Panc1 (cell line): Measurements from ENCODE around the gene LIX1L. TPM values are rescaled to one million over a fixed set of nuclear protein-coding genes. Genes with fewer than 3 reads are reported as not detected.

Experiments used
- ATAC-seq: fragments of 200-7000 bp; cut with Tn5 transposase; 2 replicates; pipeline ENCODE4 v1.9.1; 2020; ENCODE audit warnings: mild to moderate bottlenecking, moderate library complexity
- BruUV-seq: library from RNA; stranded (reverse); fragments of 400-500 nt; replicated peaks from 2 replicates; lab custom pipeline; 2021; lab: Mats Ljungman, UMichigan
- CTCF ChIA-PET: fragments of 300-600 bp; sonication (Branson Sonifier 250); formaldehyde crosslinking; loops from one replicate; lab custom pipeline; 2022; ENCODE audit warnings: antibody characterized with exemption; lab: Charles Lee
- POLR2A ChIA-PET: fragments of 300-600 bp; sonication (Branson Sonifier 250); formaldehyde crosslinking; loops from one replicate; lab custom pipeline; 2022; ENCODE audit warnings: antibody characterized with exemption; lab: Charles Lee
- DNase-seq: peaks from one replicate; pipeline ENCODE4 v3.0.0-alpha.2; 2010; ENCODE audit warnings: low read depth, low spot score
- H3K27ac ChIP-seq: 2 replicates; pipeline ENCODE4 v1.5.1; 2011; ENCODE audit warnings: mild to moderate bottlenecking, low read length, inconsistent platforms
- H3K27me3 ChIP-seq: fragments of 200-500 bp; sonication (Bioruptor generic); 2 replicates; pipeline ENCODE4 v1.6.0; 2014; ENCODE audit warnings: low read length, inconsistent platforms; ENCODE audit not compliant: control insufficient read depth, insufficient read depth
- H3K36me3 ChIP-seq: fragments of 200-500 bp; sonication (Bioruptor generic); 2 replicates; pipeline ENCODE4 v1.5.1; 2014; ENCODE audit warnings: inconsistent platforms, mild to moderate bottlenecking, low read length, moderate library complexity; ENCODE audit not compliant: control insufficient read depth, insufficient read depth
- H3K4me1 ChIP-seq: 2 replicates; pipeline ENCODE4 v1.5.1; 2011; ENCODE audit warnings: inconsistent platforms, mild to moderate bottlenecking, low read length, moderate library complexity; ENCODE audit not compliant: control insufficient read depth, insufficient read depth
- H3K4me3 ChIP-seq, 2 experiments: 2 replicates each; pipeline ENCODE4 v1.5.1; 2011 to 2012; ENCODE audit warnings: low read depth in 2 of 2, low read length in 2 of 2, mild to moderate bottlenecking in 2 of 2, inconsistent platforms in 1 of 2, moderate library complexity in 1 of 2
- H3K9me3 ChIP-seq: fragments of 200-500 bp; sonication (Bioruptor generic); 2 replicates; pipeline ENCODE4 v1.5.1; 2014; ENCODE audit warnings: low read depth, mild to moderate bottlenecking, inconsistent platforms, low read length, moderate library complexity; ENCODE audit not compliant: control insufficient read depth, insufficient read depth
- POLR2AphosphoS5 ChIP-seq: IDR thresholded peaks from 2 replicates; pipeline ENCODE4 v1.6.1; 2012; ENCODE audit warnings: mild to moderate bottlenecking, low read depth, low read length, moderate library complexity
- REST ChIP-seq, 2 experiments: IDR thresholded peaks; 2 replicates each; pipeline ENCODE4 v1.6.1; 2011 to 2012; ENCODE audit warnings: low read depth in 2 of 2, control low read depth in 1 of 2, low read length in 1 of 2, mild to moderate bottlenecking in 1 of 2, moderate library complexity in 1 of 2; ENCODE audit not compliant: insufficient read depth in 1 of 2
- SIN3A ChIP-seq: IDR thresholded peaks from 2 replicates; pipeline ENCODE4 v1.6.1; 2012; ENCODE audit warnings: low read depth, mild to moderate bottlenecking, low read length, moderate library complexity, borderline replicate concordance; ENCODE audit not compliant: insufficient read depth
- TCF7L2 ChIP-seq: IDR thresholded peaks from 2 replicates; pipeline ENCODE4 v1.6.1; 2011; ENCODE audit warnings: mild to moderate bottlenecking, low read depth, low read length, inconsistent platforms
- in situ Hi-C: cut with HindIII; loops from 2 replicates; pipeline ENCODE4 v1.10.0; 2016; ENCODE audit warnings: low sequenced_read_pairs, low pct_unique_long_range_greater_than_20kb
- intact Hi-C: fragments of 100-400 bp; cut with micrococcal nuclease; formaldehyde crosslinking; loops from one replicate; pipeline ENCODE4 v1.10.0; 2022; ENCODE audit not compliant: unreplicated experiment
- total RNA-seq: library from RNA; stranded (reverse); gene quantifications from one replicate; pipeline ENCODE4 v1.2.1, GENCODE V29; 2021; ENCODE audit not compliant: unreplicated experiment
- TF ChIP-seq, protein P1 (sequence below): fragments of 450-650 bp; IDR thresholded peaks from 2 replicates; pipeline ENCODE4 v1.5.1; 2017; ENCODE audit warnings: mild to moderate bottlenecking

The LIX1L gene
- total RNA-seq, 1 experiment from 2014 or later = 23.3 TPM

DNA sequence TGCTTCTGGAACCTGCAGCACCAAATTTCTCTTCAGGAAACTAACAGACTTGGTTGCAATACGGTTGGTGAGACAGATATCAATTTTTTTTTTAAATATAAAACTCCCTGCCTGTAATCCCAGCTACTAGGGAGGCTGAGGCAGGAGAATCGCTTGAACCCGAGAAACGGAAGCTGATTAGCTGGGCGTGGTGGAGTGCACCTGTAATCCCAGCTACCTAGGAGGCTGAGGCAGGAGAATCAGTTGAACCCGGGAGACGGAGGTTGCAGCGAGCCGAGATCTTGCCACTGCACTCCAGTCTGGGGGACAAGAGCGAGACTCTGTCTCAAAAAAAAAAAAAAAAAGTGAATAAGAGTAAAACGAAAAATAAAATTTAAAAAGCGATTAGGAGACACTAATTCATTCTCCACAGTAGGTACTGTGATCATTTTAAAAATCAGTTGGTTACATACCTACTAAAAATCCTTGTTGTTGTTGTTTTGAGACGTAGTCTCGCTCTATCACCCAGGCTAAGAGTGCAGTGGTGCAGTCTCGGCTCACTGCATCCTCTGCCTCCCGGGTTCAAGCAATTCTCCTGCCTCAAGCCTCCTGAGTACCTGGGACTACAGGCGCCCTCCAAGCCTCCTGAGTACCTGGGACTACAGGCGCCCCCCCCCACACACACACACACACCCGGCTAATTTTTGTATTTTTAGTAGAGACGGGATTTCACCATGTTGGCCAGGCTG is 29.7 kb downstream of the LIX1L start:
- Histone ChIP-seq H3K36me3 (peaks cover 16% of the 10 kb centered on the region), H3K27ac (peak overlapping the region; percentile 100), H3K4me3 (peak overlapping the region; percentile 74 to 99), H3K4me1 (peaks cover 16% of the 10 kb centered on the region), H3K27me3 (no peaks in the 10 kb centered on the region), H3K9me3 (no peaks in the 10 kb centered on the region)
- ChIA-PET POLR2A (interaction anchor here (0.6 to 2.4 kb wide), 7 partner anchors 10 to 175 kb away, joined by 3 to 16 read pairs (median 8); partner anchors contain the start of genes ANKRD34A, LIX1L, PEX11B and POLR3GL), CTCF (interaction anchor here (0.6 to 1.0 kb wide), 5 partner anchors 23 to 82 kb away, joined by 3 to 7 read pairs (median 6); partner anchors contain the start of gene NUDT17)
- in situ Hi-C loops (no loop called here), intact Hi-C loops (no loop called here)
- TF ChIP-seq, protein P1, sequence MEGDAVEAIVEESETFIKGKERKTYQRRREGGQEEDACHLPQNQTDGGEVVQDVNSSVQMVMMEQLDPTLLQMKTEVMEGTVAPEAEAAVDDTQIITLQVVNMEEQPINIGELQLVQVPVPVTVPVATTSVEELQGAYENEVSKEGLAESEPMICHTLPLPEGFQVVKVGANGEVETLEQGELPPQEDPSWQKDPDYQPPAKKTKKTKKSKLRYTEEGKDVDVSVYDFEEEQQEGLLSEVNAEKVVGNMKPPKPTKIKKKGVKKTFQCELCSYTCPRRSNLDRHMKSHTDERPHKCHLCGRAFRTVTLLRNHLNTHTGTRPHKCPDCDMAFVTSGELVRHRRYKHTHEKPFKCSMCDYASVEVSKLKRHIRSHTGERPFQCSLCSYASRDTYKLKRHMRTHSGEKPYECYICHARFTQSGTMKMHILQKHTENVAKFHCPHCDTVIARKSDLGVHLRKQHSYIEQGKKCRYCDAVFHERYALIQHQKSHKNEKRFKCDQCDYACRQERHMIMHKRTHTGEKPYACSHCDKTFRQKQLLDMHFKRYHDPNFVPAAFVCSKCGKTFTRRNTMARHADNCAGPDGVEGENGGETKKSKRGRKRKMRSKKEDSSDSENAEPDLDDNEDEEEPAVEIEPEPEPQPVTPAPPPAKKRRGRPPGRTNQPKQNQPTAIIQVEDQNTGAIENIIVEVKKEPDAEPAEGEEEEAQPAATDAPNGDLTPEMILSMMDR = no peak
- TF ChIP-seq TCF7L2 = no peak
- TF ChIP-seq SIN3A = no peak
- no peak for TF ChIP-seq POLR2AphosphoS5
- TF ChIP-seq REST (IDR thresholded peaks at IDR 0.05; ENCODE audit: insufficient read depth in 1 of 2, low read depth in 2 of 2, low read length in 1 of 2) = no peak
- ATAC-seq (no peak), DNase-seq (no peak)
- BruUV-seq = TSS peak; percentile 99

GRCh38 chr1:145927063-145927886 is 30.5 kb downstream of the LIX1L start, which contains the start of gene RBM8A:
Gene RBM8A (minus strand): TSS chr1:145927484. CDS start chr1:145927426, 58 bp downstream.
- ChIA-PET POLR2A (interaction anchor here (0.5 to 2.4 kb wide), 8 partner anchors 9 to 174 kb away, joined by 3 to 16 read pairs (median 7); partner anchors contain the start of genes ANKRD34A, LIX1L, PEX11B and POLR3GL), CTCF (interaction anchor here (0.6 to 1.0 kb wide), 5 partner anchors 22 to 82 kb away, joined by 3 to 7 read pairs (median 6); partner anchors contain the start of gene NUDT17)
- TF ChIP-seq TCF7L2 = 0 out of 2 replicates have a peak, but pooled peaks have one; percentile 16
- TF ChIP-seq SIN3A = peak; percentile 59; the same call in 1 of the 2 replicates
- TF ChIP-seq, protein P1 = peak; percentile 80
- TF ChIP-seq POLR2AphosphoS5 = peak; percentile 97
- no peak for TF ChIP-seq REST (IDR thresholded peaks at IDR 0.05; ENCODE audit: insufficient read depth in 1 of 2, low read depth in 2 of 2, low read length in 1 of 2)
- peaks cover 18% of the 10 kb centered on the region for H3K4me1 ChIP-seq
- intact Hi-C loops (no loop called here), in situ Hi-C loops (no loop called here)
- peaks cover 16% of the 10 kb centered on the region for H3K36me3 ChIP-seq
- peak within 1 kb of the TSS; percentile 100 for H3K27ac ChIP-seq
- H3K9me3 ChIP-seq = no peaks in the 10 kb centered on the region
- ATAC-seq (peak; percentile 99), DNase-seq (peak; percentile 98)
- peak within 1 kb of the TSS; percentile 74 to 99 for H3K4me3 ChIP-seq
- no TSS peak for BruUV-seq
- H3K27me3 ChIP-seq = no peaks in the 10 kb centered on the region
